ENCODE results near the gene PLCB1.
A peak's percentile ranks its signal among the peaks of the same experiment; 100 is the strongest.

Gene PLCB1

GRCh38 chr20:8389381-8390036 lies 257.4 kb downstream of the PLCB1 start:
- no peak overlapping the region for H3K4me2 ChIP-seq (ENCODE audit: low read length)
- no peak overlapping the region for H3K27ac ChIP-seq (ENCODE audit: low read depth, low read length)

GRCh38 chr20:8390037-8390433 lies 258.0 kb downstream of the PLCB1 start:
- TF ChIP-seq CTCF (IDR thresholded peaks at IDR 0.05; ENCODE audit: low read depth, low read length, poor library complexity, severe bottlenecking), result no peak
- Histone ChIP-seq H3K27me3 (ENCODE audit: control insufficient read depth, low read length) (no peaks in the 10 kb centered on the region), H3K36me3 (ENCODE audit: control insufficient read depth, low read length) (no peaks in the 10 kb centered on the region), H3K4me2 (ENCODE audit: low read length) (no peak overlapping the region), H3K9me2 (replicated peaks; ENCODE audit: control insufficient read depth, low read length) (no peaks in the 10 kb centered on the region), H4K20me1 (ENCODE audit: control insufficient read depth, insufficient read depth, low read depth, low read length) (no peaks in the 10 kb centered on the region), H3K27ac (ENCODE audit: low read depth, low read length) (no peak overlapping the region), H3K4me3 (ENCODE audit: low read length) (no peak overlapping the region), H3K4me1 (ENCODE audit: control insufficient read depth, low read length) (peaks cover 12% of the 10 kb centered on the region), H3K9me3 (ENCODE audit: control insufficient read depth, insufficient read depth, low read length) (no peaks in the 10 kb centered on the region), H3F3A (ENCODE audit: control insufficient read depth, insufficient read depth) (no peaks in the 10 kb centered on the region), H3K79me2 (ENCODE audit: control insufficient read depth, low read length) (no peaks in the 10 kb centered on the region)

More at GRCh38 chr20:8389381-8390036, 257.4 kb downstream of the PLCB1 start:
- Histone ChIP-seq H4K20me1 (ENCODE audit: control insufficient read depth, insufficient read depth, low read depth, low read length) (no peaks in the 10 kb centered on the region), H3K79me2 (ENCODE audit: control insufficient read depth, low read length) (no peaks in the 10 kb centered on the region), H3K9me2 (replicated peaks; ENCODE audit: control insufficient read depth, low read length) (no peaks in the 10 kb centered on the region), H3K4me3 (ENCODE audit: low read length) (no peak overlapping the region), H3K36me3 (ENCODE audit: control insufficient read depth, low read length) (no peaks in the 10 kb centered on the region), H3F3A (ENCODE audit: control insufficient read depth, insufficient read depth) (no peaks in the 10 kb centered on the region), H3K9me3 (ENCODE audit: control insufficient read depth, insufficient read depth, low read length) (no peaks in the 10 kb centered on the region), H3K27me3 (ENCODE audit: control insufficient read depth, low read length) (no peaks in the 10 kb centered on the region), H3K4me1 (ENCODE audit: control insufficient read depth, low read length) (peaks cover 12% of the 10 kb centered on the region)
- TF ChIP-seq EZH2phosphoT487 (IDR thresholded peaks at IDR 0.05; ENCODE audit: borderline replicate concordance, low read length) (no peak), CTCF (IDR thresholded peaks at IDR 0.05; ENCODE audit: low read depth, low read length, poor library complexity, severe bottlenecking) (peak; percentile 70)

- H3K9me3 ChIP-seq (ENCODE audit: control insufficient read depth, insufficient read depth, low read length), result no peaks in the 10 kb centered on the region
- no peak overlapping the region for H3K27ac ChIP-seq (ENCODE audit: low read depth, low read length)
- H3K79me2 ChIP-seq (ENCODE audit: control insufficient read depth, low read length), result no peaks in the 10 kb centered on the region
- H3K27me3 ChIP-seq (ENCODE audit: control insufficient read depth, low read length), result no peaks in the 10 kb centered on the region
- no peak overlapping the region for H3K4me3 ChIP-seq (ENCODE audit: low read length)
- no peaks in the 10 kb centered on the region for H4K20me1 ChIP-seq (ENCODE audit: control insufficient read depth, insufficient read depth, low read depth, low read length)
- H3K4me1 ChIP-seq (ENCODE audit: control insufficient read depth, low read length), result peaks cover 12% of the 10 kb centered on the region
- no peaks in the 10 kb centered on the region for H3K36me3 ChIP-seq (ENCODE audit: control insufficient read depth, low read length)
- H3K4me2 ChIP-seq (ENCODE audit: low read length), result no peak overlapping the region
- no peaks in the 10 kb centered on the region for H3F3A ChIP-seq (ENCODE audit: control insufficient read depth, insufficient read depth)
- H3K9me2 ChIP-seq (replicated peaks; ENCODE audit: control insufficient read depth, low read length), result no peaks in the 10 kb centered on the region
- TF ChIP-seq EZH2phosphoT487 (IDR thresholded peaks at IDR 0.05; ENCODE audit: borderline replicate concordance, low read length) (no peak), CTCF (IDR thresholded peaks at IDR 0.05; ENCODE audit: low read depth, low read length, poor library complexity, severe bottlenecking) (no peak)
These were observed 258.4 kb downstream of the PLCB1 start for GRCh38 chr20:8390500-8390899.
